Breast epithelium (tissue), 4 donors: ENCODE data around the gene GNG7. TPM values are rescaled to one million over a fixed set of nuclear protein-coding genes. Genes with fewer than 3 reads are reported as not detected.

Experiments used
- DNase-seq, 2 donors: peaks; one replicate each; pipeline ENCODE4 v3.0.0-alpha.2; 2019; ENCODE audit warnings: low spot score in 2 of 2
- H3K27ac ChIP-seq, 2 donors: fragments of 200-600 bp; sonication (generic) in 1 of 2; one replicate each; pipeline ENCODE4 v1.5.1; 2016 to 2019; ENCODE audit warnings: mild to moderate bottlenecking in 1 of 2
- H3K27me3 ChIP-seq, 2 donors: fragments of 200-600 bp; sonication (generic) in 1 of 2; one replicate each; pipeline versions ENCODE4 v1.5.1 to v1.6.0; 2017 to 2019; ENCODE audit warnings: control low read depth in 1 of 2, mild to moderate bottlenecking in 1 of 2
- H3K36me3 ChIP-seq: fragments of 200-600 bp; one replicate; pipeline ENCODE4 v1.5.1; 2019
- H3K4me1 ChIP-seq, 2 donors: fragments of 200-600 bp; sonication (generic); one replicate each; pipeline ENCODE4 v1.5.1; 2016 to 2019; ENCODE audit warnings: control low read depth in 1 of 2
- H3K4me3 ChIP-seq, 3 donors: fragments of 200-600 bp; sonication (generic); 1 replicate in 2 of 3; 2 replicates in 1 of 3; pipeline ENCODE4 v1.5.1; 2016 to 2019; ENCODE audit warnings: mild to moderate bottlenecking in 3 of 3, moderate library complexity in 2 of 3
- H3K9me3 ChIP-seq, 2 donors: fragments of 200-600 bp; sonication (generic) in 1 of 2; one replicate each; pipeline ENCODE4 v1.5.1; 2016 to 2019; ENCODE audit warnings: control low read depth in 1 of 2
- POLR2A ChIP-seq: fragments of 450-650 bp; IDR thresholded peaks from one replicate; pipeline ENCODE4 v1.6.1; 2016; ENCODE audit warnings: antibody characterized with exemption, mild to moderate bottlenecking, moderate library complexity
- POLR2AphosphoS5 ChIP-seq, 3 donors: sonication (generic); formaldehyde crosslinking; IDR thresholded peaks; one replicate each; pipeline ENCODE4 v1.6.1; 2017; ENCODE audit warnings: antibody characterized with exemption in 3 of 3
- intact Hi-C: fragments of 100-400 bp; cut with DNase I; formaldehyde crosslinking; loops from one replicate; pipeline ENCODE4 v1.15.1; 2023; ENCODE audit warnings: low total_unique reads
- total RNA-seq, 3 donors: library from RNA; depleted of rRNA; stranded (reverse); fragments of >200 nt; gene quantifications; one replicate each; pipeline ENCODE4 v1.1.0, GENCODE V29; 2016
- TF ChIP-seq, protein P1 (sequence below), 3 donors: fragments of 450-650 bp; IDR thresholded peaks; one replicate each; pipeline ENCODE4 v1.5.1; 2016 to 2017; ENCODE audit warnings: antibody characterized with exemption in 3 of 3, mild to moderate bottlenecking in 3 of 3, moderate library complexity in 3 of 3

Gene GNG7
- total RNA-seq, 3 donors from 2014 or later, result 1.6 to 7.8 (median 4.3) TPM

DNA sequence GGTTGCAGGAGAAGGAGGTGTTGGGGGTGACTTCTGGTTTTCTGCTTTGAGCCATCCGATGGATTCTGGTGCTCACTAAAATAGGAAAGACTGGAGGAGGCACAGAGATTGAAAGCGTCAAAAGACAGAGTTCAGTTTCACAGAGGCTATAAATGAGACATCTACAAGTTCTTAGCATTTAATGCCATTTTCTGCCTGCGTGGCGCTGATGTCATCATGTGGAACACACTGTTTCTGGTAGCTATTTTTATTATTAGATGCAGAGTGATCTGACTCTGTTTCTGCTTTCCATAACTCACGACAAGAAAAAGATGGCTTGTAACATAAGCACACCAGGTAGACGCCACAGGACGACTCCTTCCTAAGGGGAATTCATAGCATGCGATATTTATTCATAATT is 40.6 kb upstream of the GNG7 start:
- peaks cover 0 to 3% of the 10 kb centered on the region in 2 donors for H3K4me1 ChIP-seq
- intact Hi-C loops, result no loop called here
- no peak for TF ChIP-seq POLR2AphosphoS5 (IDR thresholded peaks at IDR 0.05)
- no peak for TF ChIP-seq POLR2A
- TF ChIP-seq, protein P1, sequence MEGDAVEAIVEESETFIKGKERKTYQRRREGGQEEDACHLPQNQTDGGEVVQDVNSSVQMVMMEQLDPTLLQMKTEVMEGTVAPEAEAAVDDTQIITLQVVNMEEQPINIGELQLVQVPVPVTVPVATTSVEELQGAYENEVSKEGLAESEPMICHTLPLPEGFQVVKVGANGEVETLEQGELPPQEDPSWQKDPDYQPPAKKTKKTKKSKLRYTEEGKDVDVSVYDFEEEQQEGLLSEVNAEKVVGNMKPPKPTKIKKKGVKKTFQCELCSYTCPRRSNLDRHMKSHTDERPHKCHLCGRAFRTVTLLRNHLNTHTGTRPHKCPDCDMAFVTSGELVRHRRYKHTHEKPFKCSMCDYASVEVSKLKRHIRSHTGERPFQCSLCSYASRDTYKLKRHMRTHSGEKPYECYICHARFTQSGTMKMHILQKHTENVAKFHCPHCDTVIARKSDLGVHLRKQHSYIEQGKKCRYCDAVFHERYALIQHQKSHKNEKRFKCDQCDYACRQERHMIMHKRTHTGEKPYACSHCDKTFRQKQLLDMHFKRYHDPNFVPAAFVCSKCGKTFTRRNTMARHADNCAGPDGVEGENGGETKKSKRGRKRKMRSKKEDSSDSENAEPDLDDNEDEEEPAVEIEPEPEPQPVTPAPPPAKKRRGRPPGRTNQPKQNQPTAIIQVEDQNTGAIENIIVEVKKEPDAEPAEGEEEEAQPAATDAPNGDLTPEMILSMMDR (IDR thresholded peaks at IDR 0.05), result no peak

GRCh38 chr19:2740314-2740656 is 37.8 kb upstream of the GNG7 start:
- Histone ChIP-seq H3K4me3 (peak overlapping the region in 2 of 3 donors; percentile 94), H3K36me3 (no peaks in the 10 kb centered on the region), H3K9me3 (no peaks in the 10 kb centered on the region), H3K27me3 (no peaks in the 10 kb centered on the region), H3K4me1 (peaks cover 0 to 3% of the 10 kb centered on the region in 2 donors), H3K27ac (no peak overlapping the region)
- TF ChIP-seq POLR2A (no peak), POLR2AphosphoS5 (IDR thresholded peaks at IDR 0.05) (no peak)
- TF ChIP-seq, protein P1 (IDR thresholded peaks at IDR 0.05), result no peak
- intact Hi-C loops, result no loop called here
- DNase-seq, result no peak

More for the DNA sequence above, 40.6 kb upstream of the GNG7 start:
- Histone ChIP-seq H3K27me3 (no peaks in the 10 kb centered on the region), H3K27ac (no peak overlapping the region), H3K4me3 (no peak overlapping the region), H3K36me3 (no peaks in the 10 kb centered on the region), H3K9me3 (no peaks in the 10 kb centered on the region)
- no peak for DNase-seq

DNA sequence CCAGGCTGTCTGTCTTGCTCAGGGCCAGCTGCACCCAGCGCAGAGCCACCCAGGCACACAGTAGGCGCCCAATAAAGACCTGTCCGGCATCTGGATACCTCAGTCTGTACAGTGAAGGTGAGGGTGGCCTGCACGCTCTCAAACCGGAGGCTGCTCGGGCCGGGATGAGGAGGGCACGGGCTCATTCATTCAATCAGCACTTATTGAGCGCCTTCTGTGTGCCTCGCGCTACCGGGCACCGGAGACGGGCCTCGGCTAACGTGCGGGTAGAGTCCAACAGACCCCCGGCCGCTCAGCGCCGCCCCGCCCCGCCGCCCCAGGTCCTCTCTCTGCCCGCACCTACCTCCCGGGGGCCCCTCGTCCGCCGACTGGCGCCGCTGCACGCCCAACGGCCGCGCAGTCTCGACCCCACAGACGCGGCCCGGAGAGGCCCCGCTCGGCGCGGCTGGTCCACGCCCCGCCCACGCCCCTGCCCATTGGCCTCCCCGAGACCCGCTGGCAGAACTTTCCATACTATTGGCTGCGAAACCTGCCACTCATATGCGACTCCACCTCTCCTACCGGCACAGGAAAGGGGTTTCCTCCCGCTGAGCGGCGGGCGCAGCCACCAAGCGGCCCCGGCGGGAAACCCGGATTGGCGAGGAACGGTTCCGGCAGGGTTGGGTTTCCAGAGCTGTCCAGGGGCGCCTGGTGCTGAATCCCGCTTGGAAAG is 37.3 kb upstream of the GNG7 start, which contains the start of gene SLC39A3:
Gene SLC39A3 (minus strand): TSS at position 416 of the 712 bp plus-strand sequence. CDS start 2,760 bp downstream, outside the sequence.
- H3K27me3 ChIP-seq, result no peaks in the 10 kb centered on the region
- no peaks in the 10 kb centered on the region for H3K36me3 ChIP-seq
- intact Hi-C loops, result no loop called here
- TF ChIP-seq POLR2AphosphoS5 (IDR thresholded peaks at IDR 0.05), result peak; percentile 48 to 72 (median 61)
- TF ChIP-seq POLR2A, result no peak
- TF ChIP-seq, protein P1 (IDR thresholded peaks at IDR 0.05), result peak in 2 of 3 donors; percentile 22 to 47
- H3K4me3 ChIP-seq, result peak within 1 kb of the TSS; percentile 89 to 94 (median 94)
- H3K4me1 ChIP-seq, result peaks cover 0 to 3% of the 10 kb centered on the region in 2 donors
- peak within 1 kb of the TSS; percentile 23 to 42 for H3K27ac ChIP-seq
- peak; percentile 97 to 99 for DNase-seq
- H3K9me3 ChIP-seq, result no peaks in the 10 kb centered on the region

DNA sequence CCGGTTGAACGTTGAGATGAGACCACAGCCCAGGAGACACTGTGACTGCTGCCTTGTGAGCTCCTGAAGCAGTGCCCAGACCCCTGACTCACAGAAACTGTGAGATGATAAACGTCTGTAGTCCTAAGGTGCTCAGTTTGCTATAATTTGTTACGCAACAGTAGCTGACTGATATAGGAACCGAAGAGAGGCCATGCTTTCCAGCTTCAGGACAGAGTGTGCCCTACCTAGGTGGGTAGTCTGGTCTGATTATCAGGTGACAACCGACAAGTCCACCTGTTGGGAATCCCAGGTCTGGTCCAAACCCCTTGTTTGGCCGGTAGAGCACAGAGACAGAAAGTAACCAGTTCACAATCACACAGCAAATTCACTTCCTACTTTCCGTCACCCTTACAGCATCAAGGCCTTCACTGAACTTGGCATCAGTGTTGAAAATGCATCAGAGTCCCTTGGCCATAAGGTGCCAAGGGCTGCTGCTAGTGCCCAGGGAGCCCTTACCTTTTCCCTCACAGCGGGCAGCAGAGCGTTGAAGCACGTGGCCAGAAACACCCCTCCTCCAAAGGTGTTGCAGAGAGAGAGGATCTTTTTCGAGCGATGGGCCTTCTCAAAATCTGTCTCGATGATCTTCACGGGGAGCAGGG is 34.2 kb upstream of the GNG7 start:
- no peak for TF ChIP-seq POLR2AphosphoS5 (IDR thresholded peaks at IDR 0.05)
- no peak for TF ChIP-seq POLR2A
- TF ChIP-seq, protein P1 (IDR thresholded peaks at IDR 0.05), result no peak
- intact Hi-C loops, result no loop called here
- Histone ChIP-seq H3K27ac (no peak overlapping the region), H3K36me3 (no peaks in the 10 kb centered on the region), H3K27me3 (no peaks in the 10 kb centered on the region), H3K4me1 (peaks cover 0 to 3% of the 10 kb centered on the region in 2 donors), H3K4me3 (no peak overlapping the region), H3K9me3 (no peaks in the 10 kb centered on the region)
- no peak for DNase-seq

- Histone ChIP-seq H3K27me3 (no peaks in the 10 kb centered on the region), H3K9me3 (no peaks in the 10 kb centered on the region), H3K27ac (no peak overlapping the region), H3K4me1 (peaks cover 0 to 3% of the 10 kb centered on the region in 2 donors), H3K4me3 (no peak overlapping the region), H3K36me3 (no peaks in the 10 kb centered on the region)
- DNase-seq, result no peak
- intact Hi-C loops, result no loop called here
- TF ChIP-seq, protein P1 (IDR thresholded peaks at IDR 0.05), result no peak
- TF ChIP-seq POLR2AphosphoS5 (IDR thresholded peaks at IDR 0.05), result no peak
- TF ChIP-seq POLR2A, result no peak
Observed at GRCh38 chr19:2735374-2735773, 32.9 kb upstream of the GNG7 start.
